ENCODE data around the gene INVS.
"Not testable (repeated sequence)": the region's sequence is repeated elsewhere in the genome, so short reads cannot be mapped to it uniquely, and the experiment has no call there.

Gene INVS, protein sequence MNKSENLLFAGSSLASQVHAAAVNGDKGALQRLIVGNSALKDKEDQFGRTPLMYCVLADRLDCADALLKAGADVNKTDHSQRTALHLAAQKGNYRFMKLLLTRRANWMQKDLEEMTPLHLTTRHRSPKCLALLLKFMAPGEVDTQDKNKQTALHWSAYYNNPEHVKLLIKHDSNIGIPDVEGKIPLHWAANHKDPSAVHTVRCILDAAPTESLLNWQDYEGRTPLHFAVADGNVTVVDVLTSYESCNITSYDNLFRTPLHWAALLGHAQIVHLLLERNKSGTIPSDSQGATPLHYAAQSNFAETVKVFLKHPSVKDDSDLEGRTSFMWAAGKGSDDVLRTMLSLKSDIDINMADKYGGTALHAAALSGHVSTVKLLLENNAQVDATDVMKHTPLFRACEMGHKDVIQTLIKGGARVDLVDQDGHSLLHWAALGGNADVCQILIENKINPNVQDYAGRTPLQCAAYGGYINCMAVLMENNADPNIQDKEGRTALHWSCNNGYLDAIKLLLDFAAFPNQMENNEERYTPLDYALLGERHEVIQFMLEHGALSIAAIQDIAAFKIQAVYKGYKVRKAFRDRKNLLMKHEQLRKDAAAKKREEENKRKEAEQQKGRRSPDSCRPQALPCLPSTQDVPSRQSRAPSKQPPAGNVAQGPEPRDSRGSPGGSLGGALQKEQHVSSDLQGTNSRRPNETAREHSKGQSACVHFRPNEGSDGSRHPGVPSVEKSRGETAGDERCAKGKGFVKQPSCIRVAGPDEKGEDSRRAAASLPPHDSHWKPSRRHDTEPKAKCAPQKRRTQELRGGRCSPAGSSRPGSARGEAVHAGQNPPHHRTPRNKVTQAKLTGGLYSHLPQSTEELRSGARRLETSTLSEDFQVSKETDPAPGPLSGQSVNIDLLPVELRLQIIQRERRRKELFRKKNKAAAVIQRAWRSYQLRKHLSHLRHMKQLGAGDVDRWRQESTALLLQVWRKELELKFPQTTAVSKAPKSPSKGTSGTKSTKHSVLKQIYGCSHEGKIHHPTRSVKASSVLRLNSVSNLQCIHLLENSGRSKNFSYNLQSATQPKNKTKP

DNA sequence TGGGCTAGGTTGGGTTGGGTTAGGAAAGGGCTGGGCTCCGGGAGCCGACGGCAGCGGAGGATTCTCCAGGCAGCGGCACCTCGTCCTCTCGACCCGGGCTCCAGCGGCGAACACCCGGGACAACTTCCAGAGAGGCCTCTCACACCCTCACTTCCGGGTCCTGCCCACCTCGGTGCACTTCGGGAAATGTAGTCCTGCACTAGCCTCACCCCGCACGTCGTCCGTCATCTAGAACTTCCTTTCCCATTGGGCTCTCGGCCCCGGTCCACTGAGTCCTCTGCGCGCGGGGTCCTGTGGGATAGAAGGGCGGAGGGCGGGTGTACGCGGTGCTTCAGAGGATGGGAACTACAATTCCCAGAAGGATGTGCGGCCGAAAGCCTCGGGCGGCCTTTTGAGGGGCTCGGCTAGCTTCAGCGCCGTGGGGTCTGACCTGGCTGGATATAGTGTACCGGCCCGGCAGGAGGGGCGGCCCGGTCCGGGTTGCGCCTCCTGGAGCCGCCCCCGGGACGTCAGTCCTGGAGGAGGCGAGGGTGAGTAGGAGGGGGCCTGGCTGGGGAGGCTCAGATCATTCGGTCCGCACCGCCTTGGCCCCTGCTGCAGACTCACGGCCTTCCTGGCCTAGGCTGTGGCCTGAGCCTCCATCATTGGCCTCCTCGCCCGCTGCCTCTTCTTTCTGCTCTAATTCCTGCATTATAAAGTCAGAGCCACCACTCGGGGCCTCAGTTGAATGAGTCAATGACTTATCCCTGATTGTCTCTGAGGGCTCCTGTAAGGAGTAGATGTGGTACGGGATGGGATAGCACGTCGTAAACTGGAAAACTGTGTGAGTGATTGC, at the start of gene INVS, which contains the start of gene ERP44:
Gene INVS (plus strand): TSS at position 357 of the 835 bp plus-strand sequence. CDS start 5,279 bp downstream, outside the sequence.
Gene ERP44 (minus strand): TSS at position 114 of the 835 bp plus-strand sequence. CDS start 160 bp downstream, outside the sequence.
- peak; percentile 100 for DNase-seq

DNA sequence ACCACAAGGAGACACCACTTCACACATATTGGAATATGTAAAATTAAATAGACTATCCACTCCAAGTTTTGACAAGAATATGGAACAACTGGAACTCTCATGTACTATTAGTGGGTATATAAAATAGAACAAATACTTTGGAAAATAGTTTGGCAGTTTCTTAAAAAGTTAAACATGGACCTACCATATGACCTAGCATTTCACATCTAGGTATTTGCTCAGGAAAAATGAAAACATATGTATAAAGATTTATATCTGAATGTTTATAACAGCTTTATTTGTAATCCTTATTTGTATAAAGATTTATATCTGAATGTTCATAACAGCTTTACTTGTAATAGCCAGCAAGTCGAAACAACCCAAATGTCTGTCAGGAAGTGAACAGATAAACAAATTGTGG, 49.5 kb upstream of the INVS start:
- no peak for DNase-seq

DNA sequence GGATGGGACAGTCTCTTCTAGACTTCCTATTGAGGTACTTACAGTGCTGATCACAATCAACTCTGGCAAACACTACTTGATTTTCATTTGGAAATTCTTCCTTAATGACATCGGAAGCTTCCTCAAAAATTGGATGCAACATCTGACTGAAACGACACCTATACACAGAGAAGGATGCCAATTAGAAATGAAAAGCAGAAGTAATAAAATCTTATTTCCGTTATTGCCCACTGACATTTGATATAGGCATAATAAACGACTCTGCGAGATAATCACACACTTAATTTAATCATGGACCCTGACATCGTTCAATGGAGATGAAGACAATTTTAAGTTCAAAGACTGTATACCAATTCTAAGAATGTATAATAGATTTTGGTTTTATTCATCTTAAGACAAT, 46.7 kb upstream of the INVS start:
- no peak for DNase-seq

DNA sequence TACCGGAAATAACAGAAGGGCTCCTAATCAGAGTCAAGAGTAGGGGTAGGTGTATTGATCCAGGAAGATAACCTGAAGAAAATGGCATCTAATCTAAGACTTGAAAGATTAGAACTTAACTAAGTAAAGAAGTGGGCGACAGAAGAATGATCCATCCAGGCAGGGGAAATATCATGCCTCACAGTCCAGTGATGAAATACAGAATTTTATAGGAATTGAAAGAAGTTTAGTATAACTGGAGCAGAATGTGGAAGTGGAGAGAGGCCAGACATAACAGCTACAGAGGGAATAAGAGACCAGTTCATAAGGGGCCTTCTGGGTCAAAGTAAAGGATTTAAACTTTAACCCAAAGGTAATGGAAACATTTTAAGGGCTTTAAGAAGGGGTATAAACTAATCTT, 42.5 kb upstream of the INVS start:
- no peak for DNase-seq

DNA sequence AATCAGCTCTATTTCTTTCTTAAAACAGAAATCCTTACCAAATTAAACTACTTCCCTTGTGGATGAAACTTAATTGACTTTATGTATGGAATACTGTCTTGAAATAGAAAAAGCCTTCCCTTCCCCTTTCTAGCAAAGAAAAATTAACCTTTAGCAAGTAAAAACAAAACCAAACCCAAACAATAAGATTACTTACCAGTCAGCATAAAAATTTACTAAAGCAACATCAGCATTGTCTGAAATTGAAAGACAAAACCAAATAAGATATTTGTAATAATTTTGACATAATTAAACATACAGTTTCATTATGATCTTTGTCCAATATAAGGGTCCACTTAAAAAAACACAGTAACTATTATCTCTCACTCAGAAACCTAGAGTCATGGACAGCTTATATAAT, 41.4 kb upstream of the INVS start:
- DNase-seq: no peak

DNA sequence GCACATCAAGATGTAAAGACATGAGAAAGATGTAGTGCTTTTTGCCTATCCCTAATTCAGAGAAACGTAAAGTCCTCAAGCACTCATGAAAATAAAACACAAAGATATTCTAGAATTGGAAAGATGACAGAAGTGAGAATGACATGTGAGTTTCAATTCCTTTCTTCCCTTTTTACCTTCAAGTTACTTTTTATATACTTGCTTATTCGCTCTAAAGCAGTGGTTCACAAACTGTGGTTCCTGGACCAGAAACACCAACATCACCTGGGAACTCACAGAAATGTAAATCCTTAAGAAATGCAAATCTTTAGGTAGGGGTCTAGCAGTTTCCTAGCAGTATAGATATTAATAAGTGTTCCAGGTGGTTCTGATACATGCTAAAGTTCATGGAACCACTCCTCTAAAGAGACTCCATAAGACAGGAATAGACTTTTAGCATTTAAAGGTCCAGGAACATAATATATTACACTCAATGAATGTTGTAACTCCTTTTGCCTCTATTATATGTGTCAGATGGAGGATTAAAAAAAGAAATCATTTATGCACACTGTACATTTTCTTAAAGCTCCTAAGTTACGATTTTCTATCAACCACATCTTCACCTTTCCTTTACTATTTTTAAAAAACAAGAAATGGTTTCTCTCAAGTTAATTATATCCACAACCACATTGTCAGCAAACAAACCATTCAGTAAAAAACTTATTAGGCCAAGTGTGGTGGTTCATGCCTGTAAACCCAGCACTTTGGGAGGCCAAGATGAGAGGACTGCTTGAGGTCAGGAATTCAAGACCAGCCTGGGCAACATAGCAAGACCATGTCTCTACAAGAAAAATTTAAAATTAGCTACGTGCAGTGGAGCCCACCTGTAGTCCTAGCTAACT, 40.1 kb upstream of the INVS start:
- no peak for DNase-seq

DNA sequence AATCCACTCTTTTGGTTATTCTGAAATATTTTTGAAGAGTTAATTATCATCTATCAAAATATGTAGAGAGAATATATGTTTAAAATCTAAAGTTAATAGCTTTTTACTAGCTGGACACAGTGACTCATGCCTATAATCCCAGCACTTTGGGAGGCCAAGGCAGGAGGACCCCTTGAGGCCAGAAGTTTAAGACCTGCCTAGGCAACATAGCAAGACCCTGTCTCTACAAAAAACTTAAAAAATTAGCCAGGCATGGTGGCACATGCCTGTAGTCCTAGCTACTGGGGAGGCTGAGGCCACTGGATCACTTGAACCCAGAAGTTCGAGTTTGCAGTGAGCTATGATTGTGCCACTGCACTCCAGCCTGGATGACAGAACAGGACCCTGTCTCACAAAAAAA, 36.4 kb upstream of the INVS start:
- DNase-seq: not testable (repeated sequence)

DNA sequence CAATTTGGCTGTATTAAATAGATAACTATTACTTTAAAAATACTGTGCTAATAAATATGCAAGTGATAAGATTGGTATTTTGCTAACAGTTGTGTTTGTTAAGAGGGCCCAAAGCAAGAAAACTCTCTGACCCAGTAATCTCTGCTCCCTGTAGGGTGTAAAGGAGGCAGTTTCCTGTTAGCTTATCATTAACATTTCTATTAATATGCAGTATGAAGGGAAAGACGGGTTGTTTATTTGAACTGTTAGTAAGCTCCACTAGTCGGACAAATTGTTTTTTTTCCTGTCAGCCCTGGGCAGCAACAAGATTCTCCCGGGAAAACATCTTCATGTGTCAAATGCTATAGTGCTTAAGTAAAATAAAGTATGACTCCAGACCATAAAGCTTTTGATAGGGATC, 35.9 kb upstream of the INVS start:
- DNase-seq: no peak

DNA sequence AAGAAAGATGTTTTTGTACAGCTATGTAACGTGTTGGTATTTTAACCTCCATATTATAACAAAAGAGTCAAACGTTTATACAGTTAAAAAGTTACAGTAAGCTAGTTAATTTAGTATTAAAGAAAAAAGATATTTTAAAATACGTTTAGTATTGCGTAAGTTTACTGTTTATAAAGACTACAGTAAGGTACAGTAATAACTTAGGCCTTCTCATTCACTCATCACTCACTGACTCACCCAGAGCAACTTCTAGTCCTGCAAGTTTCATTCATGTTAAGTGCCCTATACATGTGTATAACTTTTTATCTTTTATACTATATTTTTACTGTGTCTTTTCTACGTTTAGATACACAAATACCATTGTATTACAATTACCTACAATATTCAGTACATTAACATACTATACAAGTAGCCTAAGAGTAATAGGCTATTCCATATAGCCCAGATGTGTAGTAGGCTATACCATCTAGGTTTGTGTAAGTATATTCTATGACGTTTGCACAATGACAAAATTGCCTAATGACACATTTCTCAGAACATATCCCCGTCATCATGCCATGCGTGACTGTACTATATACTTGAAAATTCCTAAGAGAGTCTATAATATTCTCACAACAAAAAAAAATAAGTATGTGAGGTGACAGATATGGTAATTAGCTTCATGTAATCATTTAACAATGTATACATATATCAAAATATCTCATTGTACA, 34.0 kb upstream of the INVS start:
- DNase-seq: no peak

DNA sequence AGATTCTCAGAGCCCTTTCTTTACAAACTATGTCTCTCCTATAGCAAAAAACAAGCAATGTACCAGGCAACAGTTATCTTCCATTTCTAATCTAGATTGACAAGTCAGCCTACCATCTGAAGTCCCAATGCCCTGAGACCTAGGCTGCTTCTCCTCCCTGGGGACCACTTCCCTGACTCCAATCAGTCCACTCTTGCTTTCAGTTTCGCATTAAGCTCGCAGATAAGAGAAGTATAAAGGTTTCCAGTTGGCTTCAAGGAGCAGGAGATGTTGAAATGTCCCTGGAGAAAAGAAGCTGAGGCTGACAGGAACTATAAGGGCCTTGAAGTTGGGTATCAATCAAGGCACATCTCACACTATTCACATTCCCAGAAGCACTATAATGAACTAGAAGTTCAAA, 32.5 kb upstream of the INVS start:
- DNase-seq: no peak

DNA sequence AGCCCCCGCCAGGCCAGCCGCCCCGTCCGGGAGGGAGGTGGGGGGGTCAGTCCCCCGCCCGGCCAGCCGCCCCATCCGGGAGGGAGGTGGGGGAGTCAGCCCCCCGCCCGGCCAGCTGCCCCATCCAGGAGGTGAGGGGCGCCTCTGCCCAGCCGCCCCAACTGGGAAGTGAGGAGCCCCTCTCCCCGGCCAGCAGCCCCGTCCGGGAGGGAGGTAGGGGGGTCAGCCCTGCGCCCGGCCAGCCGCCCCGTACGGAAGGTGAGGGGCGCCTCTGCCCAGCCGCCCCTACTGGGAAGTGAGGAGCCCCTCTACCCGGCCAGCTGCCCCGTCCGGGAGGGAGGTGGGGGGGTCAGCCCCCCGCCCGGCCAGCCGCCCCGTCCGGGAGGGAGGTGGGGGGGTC, 31.1 kb upstream of the INVS start:
- DNase-seq: not testable (repeated sequence)

DNA sequence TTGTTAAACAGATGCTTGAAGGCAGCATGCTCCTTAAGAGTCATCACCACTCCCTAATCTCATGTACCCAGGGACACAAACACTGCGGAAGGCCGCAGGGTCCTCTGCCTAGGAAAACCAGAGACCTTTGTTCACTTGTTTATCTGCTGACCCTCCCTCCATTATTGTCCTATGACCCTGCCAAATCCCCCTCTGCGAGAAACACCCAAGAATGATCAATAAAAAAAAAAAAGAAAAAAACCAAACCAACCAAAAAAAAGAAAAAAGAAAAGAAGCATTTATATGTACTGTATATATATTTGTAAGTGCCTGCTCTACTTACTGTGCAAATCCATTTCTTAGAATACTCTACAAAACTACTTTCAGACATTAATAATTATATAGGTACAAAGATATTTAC, 30.0 kb upstream of the INVS start:
- DNase-seq: not testable (repeated sequence)

DNA sequence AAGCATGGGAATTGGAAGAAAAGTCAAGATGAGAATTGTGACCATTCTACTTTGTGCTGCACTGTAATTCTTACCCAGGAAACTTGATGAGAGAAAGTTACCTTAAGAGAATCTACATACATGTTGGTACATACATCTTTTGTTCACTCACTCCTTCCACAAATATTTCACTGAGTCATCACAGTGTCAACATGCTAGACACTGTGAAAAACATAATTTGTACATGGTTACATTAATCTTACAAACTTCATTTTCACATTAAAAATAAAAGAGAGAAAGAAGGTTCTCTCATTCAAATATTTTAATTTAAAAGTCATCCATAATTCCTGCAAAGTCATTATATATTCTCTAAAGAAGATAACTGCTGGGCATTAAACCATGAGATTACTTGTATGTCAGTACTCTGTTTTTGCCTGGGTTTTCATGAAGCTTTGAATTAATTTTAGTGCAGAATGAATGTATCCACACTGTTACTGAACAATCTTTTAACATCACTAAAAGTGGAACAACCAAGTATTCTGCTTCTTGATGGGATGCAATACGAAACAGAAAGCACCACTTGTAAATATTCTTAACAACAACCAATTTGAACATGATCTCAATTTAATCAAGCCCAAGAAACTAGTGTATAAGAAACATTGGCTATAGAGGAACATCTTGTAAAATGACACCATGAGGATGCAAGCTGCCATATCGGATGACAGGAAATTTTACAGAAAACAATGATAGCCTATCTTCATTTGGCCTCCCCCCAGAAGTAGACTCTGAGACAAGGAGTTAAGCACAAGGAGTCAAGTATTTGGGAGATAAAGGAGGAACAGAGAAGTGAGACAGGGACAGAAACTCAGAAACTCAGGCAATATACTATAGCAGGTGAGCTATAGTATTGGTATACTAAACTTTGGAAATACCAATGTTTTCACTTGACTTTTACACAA, 28.7 kb upstream of the INVS start:
- DNase-seq: no peak

DNA sequence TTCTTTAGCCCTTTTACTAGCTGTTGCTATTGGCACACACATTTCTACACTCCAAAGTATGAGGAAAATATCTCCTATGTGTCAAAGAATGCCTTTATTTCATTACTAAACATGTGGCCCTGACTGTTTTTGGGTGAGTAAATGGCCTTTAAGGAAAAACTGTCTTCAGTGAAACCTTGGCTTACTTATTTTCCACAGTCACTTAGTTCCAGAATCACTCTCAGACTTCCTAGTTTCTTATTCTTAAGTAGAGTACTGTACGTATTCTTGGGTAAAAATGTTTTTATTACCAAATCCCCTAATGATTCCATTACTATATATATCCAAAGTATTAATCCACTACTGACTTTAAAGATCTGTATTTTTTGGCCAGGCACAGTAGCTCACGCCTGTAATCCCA, 27.8 kb upstream of the INVS start:
- DNase-seq: no peak

DNA sequence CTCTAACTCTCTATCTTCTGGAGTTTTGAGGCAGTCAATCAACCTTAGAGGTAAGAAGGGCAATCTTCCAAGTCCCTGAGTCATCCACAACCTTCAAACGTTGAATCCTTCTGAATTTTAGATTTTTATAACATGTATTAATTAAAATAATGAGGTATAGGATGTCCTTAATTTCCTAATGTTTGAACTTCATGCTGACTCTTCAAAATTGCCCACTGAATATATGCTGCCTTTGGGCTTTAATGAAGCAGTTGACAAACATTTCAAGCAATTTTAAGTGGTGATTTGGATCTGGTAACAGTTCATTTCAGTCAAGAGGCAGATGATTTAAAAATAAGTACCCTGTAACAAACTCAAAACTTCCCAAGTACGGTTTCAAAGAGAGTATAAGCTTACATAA, 26.2 kb upstream of the INVS start:
- no peak for DNase-seq

DNA sequence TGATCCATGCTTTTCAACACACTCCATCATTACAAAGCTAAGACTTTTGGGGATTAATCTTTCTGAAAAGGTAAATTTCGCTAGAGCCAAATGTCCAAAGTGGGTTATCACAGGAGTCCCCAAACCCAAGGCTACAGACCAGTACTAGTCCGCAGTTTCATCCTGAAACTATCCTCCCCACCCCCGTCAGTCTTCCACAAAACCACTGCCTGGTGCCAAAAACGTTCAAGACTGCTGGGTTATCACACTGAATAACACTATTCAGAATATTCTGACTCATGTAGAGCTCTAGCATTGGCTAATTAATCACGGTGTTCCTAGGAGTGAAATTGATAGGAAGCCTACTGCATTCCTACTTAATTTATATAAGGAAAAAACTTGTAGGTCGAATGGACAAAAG, 24.9 kb upstream of the INVS start:
- no peak for DNase-seq

DNA sequence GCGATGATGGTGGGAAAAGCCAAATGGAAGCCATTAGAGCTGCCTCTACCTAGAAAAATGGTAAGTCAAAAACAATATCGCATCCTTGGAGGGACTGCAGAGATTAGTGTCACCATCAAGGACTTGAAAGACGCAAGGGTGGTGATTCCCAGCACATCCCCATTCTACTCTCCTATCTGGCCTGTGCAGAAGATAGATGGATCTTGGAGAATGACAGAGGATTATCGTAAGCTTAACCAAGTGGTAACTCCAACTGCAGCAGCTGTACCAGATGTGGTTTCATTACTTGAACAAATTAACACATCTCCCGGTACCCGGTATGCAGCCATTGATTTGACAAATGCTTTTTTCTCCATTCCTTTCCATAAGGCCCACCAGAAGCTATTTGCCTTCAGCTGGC, 24.1 kb upstream of the INVS start:
- no peak for DNase-seq

DNA sequence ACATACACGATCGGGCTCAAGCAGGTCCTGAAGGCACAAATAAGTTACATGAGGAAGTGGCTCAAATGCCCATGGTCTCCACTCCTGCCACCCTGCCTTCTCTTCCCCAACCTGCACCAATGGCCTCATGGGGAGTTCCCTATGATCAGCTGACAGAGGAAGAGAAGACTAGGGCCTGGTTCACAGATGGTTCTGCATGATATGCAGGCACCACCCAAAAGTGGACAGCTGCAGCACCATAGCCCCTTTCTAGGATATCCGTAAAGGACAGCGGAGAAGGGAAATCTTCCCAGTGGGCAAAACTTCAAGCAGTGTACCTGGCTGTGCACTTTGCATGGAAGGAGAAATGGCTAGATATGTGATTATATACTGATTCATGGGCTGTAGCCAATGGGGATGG, 22.8 kb upstream of the INVS start:
- DNase-seq: not testable (repeated sequence)

DNA sequence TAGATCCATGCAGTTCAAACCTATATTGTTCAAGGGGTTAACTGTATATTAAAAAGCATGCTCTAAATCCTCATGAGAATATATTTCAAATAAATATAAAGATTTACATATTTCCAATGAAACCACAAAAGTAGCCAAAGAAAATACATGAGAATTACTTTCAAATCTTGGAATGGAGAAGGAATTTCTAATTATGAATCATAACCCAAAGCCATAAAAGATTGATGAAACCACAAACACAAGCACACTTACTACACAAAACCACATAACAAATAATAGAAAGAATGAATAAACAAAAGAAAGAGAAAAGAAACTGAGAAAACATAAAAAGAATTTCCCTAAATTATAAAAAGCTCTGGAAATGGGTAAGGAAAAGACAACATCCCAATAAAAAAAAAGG, 16.3 kb upstream of the INVS start:
- DNase-seq: no peak
